GM19351 (cell line): ENCODE data around the gene SLC16A4.
A peak's percentile ranks its signal among the peaks of the same experiment; 100 is the strongest.

Source experiments
- ATAC-seq: cut with Tn5 transposase; IDR thresholded peaks from one replicate; pipeline ENCODE4 v1.9.1; 2021; ENCODE audit warnings: mild to moderate bottlenecking, moderate library complexity; ENCODE audit not compliant: unreplicated experiment

SLC16A4 gene

DNA sequence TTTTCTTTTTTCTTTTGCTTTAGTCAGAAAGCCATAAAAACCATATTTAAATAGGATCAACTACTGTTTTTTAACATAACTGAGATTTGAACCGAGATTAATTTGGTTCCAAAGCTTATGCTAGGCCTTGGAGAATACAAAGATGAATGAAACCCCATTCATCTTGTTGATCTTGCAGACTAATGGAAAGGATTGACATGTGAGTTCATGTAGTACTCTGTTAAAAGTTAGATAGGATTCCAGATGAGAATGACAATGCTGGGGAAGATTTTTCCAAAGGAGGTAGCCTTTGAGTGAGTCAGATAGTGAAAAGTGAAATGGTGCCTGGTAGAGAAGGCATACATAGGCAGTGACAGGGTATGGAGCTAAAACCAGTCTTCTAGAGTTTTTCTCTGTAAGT, 29.0 kb downstream of the SLC16A4 start:
- ATAC-seq: no peak

GRCh38 chr1:110360431-110360830, 30.4 kb downstream of the SLC16A4 start:
- no peak for ATAC-seq

- no peak for ATAC-seq
Measured at GRCh38 chr1:110356379-110356778, 34.4 kb downstream of the SLC16A4 start.

DNA sequence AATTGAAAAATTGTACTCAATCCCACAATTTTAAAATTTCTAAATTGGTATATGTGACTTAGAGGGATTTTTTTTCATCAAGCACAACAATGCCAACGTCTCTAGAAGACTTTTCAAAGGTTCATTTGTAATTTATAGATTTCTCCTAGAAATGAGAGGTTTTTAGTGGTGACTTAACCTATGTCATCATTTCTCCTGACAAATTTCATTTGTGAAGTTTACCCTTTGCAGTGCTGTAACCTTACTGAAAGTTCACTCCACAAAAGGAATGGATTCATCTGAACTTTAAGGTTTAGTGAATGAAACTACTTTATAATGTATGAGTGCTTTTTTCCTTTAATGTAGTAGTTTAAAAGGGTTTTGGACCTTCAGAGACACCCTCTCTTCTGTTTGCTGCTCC, 35.5 kb downstream of the SLC16A4 start:
- no peak for ATAC-seq

DNA sequence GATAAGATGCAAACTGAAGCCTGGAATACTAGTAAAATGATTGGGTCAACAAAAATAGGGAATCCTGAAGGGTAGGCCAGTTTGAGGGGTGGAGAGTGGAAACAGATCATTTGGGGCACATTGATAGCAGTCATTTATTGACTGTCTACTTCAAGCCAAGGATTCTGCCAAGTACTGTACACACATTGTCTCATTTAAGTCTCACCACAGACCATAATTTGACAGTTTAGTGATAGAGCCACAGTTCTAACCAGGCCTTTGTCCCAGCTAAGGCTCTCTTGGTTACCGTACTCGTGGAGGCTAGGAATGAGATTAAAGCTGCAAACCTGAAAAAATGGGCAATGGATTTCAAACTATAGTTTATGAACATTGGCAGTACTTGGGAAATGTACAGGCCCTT, 40.5 kb downstream of the SLC16A4 start:
- no peak for ATAC-seq

DNA sequence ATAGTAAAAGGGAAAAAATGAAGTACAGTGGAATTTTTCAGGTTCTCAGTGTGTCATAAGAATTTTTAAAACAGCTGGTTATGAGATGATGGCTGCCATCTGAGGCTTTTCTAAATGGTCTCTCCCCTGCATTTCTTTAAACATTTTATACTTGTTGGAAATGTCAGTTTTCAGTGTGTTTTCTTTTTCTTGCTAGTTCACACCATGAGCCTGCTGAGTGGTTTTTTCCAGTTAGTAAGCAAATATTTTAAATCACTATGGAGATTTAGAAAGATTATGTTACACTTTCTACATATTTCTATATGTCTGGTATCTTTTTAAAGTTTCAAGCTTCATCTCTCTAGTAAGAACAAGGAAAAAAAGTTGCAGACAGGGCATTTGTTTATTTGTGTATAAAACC, 42.1 kb downstream of the SLC16A4 start:
- ATAC-seq: no peak

DNA sequence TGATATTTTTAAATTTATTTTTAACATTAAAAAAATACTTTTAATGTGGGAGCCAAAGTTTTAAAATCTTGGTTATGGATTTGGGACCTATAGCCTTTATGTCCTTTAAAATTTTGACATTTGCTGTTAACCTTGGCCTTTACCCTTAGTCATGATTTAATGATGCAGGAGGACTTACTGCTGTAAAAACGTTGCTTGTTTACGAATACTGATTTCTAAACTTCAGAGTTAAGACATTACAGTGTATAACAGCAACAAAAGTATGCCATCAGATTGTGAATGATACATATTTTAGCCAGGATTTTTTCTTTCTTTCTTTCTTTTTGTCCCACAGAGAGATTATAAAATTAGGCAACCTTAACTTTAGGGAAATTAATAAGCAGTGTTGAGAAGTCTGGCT, 42.8 kb downstream of the SLC16A4 start:
- no peak for ATAC-seq

DNA sequence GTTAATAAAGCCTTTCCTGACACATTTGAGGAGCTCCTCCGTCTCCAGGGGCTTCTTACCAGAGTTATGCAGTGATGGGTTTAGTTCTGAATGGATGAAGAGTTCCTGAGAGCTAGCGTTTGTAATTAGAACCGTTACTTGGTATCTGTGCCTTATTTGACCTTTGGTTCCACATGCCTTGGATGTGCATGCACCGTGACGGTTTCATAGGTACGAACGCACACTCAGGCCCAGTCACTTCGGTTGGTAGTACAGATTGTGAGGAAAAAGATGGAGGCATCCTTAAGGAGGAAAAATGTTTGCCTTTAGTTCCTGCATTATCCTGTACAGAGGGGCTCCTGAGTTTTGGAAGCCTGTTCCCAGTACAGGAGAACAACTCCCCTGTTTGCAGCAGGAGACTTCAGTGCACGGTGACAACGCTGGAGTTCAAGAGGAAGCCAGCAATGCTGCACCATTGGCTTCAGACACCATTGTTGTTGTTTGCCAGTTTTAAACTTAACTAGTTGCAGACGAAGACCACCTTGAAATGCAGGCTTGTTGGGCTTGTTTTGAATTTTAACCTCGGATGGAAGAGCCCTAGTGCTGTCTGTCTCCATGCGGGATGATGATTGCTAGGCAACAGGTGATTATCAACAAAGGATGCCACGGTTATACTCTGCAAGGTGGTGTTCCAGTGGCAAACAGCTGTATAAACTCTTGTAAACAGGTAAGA, 43.5 kb downstream of the SLC16A4 start:
- no peak for ATAC-seq

GRCh38 chr1:110346690-110347089, 44.1 kb downstream of the SLC16A4 start:
- ATAC-seq: no peak

GRCh38 chr1:110345480-110345879, 45.3 kb downstream of the SLC16A4 start:
- ATAC-seq: no peak

DNA sequence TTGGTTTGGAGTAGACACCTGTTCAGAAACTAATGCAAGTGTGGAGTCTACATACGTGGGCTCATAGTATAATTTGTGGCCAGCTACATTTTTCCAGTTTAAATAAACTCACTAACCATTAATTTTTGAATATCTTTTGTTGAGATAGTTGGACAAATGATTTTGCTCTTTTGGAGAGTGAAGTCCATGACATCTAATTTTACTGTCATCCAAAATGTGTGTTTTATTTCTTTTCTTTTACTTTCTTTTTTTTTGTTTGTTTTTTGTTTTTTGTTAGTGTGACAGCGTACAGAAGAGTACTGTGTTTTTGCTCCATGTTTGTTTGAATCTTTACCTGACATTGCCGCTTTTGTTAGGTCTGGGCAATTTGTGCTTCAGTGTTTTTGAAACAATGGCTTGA, 46.7 kb downstream of the SLC16A4 start:
- no peak for ATAC-seq

DNA sequence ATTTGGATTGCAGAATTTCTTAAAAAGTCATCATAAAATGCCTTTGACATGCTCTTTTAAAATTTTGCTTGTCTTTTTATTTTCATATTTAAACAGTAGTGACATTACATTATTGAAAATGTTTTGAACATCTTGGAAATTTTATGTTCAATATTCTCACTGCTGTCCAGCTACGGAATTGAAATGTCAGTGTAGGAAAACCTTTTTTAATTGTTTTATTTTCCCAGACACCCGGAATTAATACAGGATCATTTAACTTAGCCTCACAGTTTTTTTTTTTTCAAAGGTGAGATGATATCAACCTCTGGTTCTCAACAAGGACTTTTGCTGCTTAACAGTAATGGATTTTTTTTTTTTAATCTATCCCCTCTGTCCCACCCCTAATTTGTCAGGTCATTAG, 47.6 kb downstream of the SLC16A4 start:
- ATAC-seq: no peak

- ATAC-seq: no peak
Measured at GRCh38 chr1:110341872-110342331, 48.9 kb downstream of the SLC16A4 start.

GRCh38 chr1:110341146-110341871, 49.5 kb downstream of the SLC16A4 start:
- ATAC-seq: no peak

DNA sequence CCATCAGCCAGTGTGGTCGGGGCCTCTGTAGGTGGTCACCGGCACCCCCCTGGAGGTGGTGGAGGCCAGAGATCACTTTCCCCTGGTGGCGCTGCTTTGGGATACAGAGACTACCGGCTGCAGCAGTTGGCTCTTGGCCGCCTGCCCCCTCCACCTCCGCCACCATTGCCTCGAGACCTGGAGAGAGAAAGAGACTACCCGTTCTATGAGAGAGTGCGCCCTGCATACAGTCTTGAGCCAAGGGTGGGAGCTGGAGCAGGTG, 50.7 kb downstream of the SLC16A4 start:
- ATAC-seq: no peak

DNA sequence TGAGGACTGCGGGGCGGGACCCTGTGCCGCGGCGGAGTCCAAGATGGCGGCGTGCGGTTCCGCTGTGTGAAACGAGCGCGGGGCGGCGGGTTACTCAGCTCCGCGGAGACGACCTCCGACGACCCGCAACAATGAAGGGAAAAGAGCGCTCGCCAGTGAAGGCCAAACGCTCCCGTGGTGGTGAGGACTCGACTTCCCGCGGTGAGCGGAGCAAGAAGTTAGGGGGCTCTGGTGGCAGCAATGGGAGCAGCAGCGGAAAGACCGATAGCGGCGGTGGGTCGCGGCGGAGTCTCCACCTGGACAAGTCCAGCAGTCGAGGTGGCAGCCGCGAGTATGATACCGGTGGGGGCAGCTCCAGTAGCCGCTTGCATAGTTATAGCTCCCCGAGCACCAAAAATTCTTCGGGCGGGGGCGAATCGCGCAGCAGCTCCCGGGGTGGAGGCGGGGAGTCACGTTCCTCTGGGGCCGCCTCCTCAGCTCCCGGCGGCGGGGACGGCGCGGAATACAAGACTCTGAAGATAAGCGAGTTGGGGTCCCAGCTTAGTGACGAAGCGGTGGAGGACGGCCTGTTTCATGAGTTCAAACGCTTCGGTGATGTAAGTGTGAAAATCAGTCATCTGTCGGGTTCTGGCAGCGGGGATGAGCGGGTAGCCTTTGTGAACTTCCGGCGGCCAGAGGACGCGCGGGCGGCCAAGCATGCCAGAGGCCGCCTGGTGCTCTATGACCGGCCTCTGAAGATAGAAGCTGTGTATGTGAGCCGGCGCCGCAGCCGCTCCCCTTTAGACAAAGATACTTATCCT, 51.2 kb downstream of the SLC16A4 start:
- no peak for ATAC-seq

GRCh38 chr1:110338886-110339406, 51.9 kb downstream of the SLC16A4 start, which contains the start of gene RBM15:
Gene RBM15, plus strand, starts transcription at chr1:110339377. Its CDS starts 29 bp downstream, at chr1:110339406.
- peak; percentile 66 for ATAC-seq

DNA sequence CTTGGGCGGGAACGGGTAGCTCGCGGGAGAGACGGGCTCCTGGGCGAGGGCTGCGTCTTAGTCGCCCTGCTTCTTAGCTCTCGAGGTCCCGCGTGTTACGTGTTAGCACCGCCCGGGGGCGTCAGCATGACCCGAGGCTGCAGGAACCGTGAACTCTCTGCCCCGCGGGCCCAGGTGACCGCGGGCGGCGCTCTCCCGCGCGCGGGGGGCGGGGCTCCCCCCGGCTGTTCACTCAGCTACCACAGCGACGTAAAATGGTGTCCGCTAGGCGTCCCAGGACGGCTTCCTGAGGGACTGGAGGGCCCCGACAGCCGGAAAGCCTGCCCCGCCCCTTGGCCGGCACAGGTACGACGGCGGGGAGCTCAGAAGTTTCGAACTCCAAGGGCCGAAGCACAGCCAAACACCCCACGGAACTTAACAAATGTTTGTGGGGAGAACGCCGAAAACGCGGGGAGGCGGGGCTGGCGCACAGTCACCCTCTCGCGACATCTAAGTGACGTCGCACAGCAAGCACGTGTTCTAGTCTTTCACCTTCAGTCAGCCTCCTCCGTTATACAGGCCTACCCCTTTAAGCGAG, 52.4 kb downstream of the SLC16A4 start:
- peak; percentile 69 for ATAC-seq

DNA sequence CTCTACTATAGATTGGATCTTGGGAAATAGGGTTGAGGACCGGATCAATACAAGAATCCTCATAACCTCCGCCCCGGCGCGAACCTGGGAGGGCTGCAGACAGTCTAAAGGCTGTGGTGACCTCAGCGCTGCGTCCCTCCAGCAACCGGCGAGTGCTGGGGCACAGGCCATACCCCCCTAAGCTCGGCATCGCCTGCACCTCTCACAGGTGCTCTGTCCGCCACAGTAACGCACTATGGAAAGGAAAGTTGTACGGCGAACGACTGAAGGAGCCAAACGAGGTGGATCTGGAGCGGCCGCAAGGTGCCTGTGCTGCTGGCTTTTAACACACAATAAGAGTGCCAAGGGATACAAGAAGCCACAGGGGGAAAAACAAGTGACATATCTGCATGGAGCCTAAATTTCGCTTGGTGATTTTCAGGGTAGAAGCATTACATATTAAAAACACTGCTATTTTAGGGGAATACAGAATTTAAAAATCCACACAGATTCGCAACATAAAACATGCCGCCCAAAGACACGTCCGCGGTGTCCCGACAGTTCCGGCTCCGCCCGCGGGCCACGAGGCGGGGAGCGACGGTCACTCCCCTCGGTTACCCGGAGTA, 53.0 kb downstream of the SLC16A4 start:
- no peak for ATAC-seq

GRCh38 chr1:110336300-110337039, 54.4 kb downstream of the SLC16A4 start:
- ATAC-seq: no peak
